ENCODE measurements around the gene SYCP2.

SYCP2 gene

GRCh38 chr20:59835448-59836395 lies 97.7 kb downstream of the SYCP2 start:
- no peak for DNase-seq

DNA sequence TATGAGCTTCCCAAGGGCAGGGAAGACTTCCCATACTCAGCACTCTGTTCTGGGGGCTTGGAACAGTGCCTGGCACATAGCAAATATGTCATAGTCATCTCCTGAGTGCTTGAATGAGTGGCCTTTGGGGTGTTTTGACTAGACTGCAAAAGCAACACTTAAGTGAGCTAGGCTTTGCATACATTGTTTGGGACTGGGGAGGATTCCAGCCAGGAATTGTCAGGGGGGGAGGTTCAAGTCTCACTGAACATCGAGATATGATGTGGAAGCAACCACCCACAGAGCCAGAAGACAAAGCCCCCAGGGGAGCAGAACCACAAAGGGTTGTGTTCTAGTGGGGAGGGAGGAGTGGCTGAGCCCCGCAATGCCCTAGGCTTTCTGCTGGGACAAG lies 98.4 kb downstream of the SYCP2 start:
- DNase-seq: no peak

DNA sequence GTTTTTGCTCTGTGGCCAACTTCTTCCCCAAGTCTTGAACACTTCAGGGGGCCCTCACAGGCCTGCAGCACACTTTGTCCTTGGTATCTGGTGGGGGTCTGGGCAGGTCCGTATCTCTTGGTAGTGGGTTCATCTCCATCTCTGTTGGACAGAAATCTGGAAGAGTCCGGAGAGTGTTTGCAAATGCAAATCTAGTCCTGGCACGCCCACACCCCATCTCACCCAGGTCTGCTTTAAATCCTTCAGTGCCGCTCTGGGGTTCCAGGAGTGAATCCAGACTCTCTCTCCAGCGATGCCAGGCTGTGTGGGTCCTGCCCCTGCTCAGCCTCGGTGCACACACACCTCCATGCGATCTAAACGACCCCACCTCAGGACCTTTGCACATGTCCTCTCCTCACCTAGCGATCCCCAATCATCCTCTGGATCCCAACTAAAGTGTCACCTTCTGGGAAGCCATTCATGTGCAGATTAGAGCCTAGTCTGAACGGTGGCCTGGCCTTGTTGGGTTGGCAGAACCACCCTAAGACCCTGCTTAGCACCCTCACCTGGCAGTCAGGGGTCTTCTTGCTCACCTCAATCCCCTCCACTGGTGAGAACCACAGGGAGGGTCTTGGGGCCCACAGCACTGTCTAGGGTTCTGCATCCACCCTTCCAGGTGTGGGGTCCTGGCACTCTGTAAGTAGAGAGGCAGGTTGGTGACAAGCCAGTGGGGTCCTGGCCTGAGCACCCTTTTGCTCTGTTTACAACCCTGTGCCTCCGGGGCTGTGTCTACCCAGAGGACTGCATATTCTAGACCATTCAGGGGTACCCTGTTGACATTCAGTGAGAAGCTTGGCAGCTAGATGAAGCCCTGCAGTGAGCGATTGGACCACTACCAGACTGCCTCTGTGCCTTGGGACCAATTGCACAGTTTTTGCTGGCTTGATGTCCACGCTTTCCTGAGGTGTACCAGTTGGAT lies 100.8 kb downstream of the SYCP2 start:
- no peak for DNase-seq

DNA sequence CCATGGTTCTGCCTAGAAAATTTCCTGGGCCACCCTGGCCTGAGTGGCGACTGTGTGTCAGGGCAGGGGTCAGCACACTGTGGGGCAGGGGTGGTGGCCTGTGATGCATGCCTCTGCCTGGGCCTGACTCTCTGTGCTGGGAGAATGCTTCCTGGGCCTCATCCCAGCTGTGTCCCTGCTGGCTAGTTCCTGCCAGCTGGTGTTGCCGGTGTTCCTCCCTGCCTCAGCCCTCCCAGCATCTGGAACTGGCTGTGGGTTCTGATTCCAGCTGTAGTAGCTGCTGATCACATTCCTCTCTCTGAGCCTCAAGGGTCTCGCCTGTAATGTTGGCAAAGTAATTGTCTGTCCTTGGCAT lies 101.5 kb downstream of the SYCP2 start:
- DNase-seq: no peak

DNA sequence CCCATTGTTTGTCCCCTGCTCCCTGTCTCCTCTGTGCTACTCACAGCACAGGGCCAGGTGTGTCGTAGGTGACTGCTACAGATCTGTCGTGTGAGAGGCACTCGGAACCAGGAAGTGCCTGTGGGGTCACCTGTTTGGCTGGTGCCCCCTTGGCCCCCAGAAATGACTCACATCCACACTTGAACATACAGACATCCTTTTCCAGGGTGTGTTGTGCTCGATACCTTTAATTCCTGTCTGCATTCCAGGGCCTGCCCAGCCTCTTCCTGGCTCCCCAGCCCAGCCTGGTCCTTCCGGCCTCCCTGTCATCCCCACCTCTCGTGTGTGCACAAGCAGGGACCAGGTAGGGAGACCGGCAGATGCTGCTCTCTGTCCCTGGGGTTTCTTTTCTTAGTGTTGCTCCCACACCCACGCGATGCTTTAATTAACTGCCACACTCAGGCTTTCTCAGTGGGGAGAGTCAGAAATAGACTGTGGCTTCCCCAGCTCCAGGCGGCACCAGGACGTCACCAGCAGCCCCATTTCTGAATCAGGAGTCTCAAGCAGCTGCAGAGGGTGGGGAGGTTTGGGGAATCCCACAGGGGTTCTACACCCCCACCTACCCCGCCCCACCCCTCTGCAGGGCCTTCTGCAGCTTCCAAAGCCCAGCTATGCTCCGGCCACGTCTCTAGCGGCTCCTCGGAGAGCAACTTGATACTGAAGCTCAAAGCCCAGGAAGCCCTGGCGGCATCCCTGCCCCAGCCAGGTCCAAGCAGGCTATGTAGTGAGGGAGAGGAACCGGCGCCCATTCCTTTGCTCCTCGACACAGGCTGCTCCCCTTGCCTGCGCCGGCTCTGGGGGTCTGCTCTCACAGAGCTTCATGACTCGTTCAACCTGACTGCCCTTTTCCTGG lies 102.2 kb downstream of the SYCP2 start:
- DNase-seq: no peak

- DNase-seq: no peak
Observed at GRCh38 chr20:59830665-59831023, 102.8 kb downstream of the SYCP2 start.

DNA sequence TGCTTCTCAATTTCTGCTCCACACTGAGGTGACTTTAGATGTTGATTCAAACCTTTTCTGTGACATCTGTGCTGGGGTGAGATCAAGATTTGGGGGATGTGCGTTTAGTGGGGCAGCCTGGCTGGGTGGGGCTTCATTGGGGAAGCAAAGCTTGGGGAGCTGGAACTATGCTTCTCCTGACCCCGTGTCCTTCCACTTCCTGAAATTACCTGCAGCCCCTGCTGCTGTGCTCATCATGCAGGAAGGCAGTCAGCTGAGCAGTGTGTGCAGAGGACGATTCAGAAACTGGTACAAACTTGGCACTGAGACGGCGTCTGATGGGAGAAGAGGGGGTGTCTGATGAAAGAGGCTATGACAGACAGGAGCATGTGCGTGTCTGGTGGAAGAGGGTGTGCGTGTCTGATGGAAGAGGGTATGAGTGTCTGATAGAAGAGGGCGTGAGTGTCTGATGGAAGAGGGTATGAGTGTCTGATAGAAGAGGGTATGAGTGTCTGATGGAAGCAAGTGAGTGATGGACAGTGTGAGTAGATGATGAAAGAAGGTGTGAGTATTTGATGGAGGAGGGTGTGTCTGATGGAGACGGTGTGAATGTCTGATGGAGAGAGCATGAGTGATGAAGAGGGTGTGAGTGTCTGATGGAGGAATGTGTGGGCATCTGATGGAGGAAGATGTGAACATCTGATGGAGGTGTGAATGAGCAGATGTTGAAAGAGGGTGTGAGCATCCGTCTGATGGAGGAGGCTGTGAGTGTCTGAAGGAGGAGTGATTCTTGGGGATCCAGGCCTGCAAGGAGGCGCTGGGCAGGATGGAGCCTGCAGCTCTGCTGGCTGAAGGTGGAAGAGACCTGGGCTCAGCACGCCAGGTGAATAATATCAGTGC lies 103.4 kb downstream of the SYCP2 start:
- no peak for DNase-seq

- DNase-seq: no peak
Observed at GRCh38 chr20:59829054-59829785, 104.2 kb downstream of the SYCP2 start.

GRCh38 chr20:59828125-59829053 lies 105.0 kb downstream of the SYCP2 start:
- DNase-seq: no peak

GRCh38 chr20:59827138-59828056 lies 106.0 kb downstream of the SYCP2 start:
- no peak for DNase-seq

GRCh38 chr20:59825944-59826759 lies 107.3 kb downstream of the SYCP2 start:
- DNase-seq: no peak

DNA sequence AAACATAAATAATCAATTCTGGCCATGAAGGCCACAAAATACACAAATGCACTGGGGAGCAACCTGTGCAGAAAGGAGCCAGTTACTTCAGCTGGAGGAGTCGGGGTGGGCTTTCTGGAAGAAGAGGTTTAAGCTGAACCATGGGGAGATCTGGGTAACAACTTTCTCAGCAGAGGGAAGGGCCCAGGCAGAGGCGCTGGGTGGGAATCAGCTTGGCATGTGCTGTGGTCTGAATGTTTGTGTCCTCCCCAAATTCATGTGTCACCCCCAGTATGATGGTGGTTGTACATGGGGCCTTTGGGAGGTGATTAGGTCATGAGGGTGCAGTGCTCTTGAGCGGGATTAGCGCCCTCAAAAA lies 107.9 kb downstream of the SYCP2 start:
- no peak for DNase-seq

DNA sequence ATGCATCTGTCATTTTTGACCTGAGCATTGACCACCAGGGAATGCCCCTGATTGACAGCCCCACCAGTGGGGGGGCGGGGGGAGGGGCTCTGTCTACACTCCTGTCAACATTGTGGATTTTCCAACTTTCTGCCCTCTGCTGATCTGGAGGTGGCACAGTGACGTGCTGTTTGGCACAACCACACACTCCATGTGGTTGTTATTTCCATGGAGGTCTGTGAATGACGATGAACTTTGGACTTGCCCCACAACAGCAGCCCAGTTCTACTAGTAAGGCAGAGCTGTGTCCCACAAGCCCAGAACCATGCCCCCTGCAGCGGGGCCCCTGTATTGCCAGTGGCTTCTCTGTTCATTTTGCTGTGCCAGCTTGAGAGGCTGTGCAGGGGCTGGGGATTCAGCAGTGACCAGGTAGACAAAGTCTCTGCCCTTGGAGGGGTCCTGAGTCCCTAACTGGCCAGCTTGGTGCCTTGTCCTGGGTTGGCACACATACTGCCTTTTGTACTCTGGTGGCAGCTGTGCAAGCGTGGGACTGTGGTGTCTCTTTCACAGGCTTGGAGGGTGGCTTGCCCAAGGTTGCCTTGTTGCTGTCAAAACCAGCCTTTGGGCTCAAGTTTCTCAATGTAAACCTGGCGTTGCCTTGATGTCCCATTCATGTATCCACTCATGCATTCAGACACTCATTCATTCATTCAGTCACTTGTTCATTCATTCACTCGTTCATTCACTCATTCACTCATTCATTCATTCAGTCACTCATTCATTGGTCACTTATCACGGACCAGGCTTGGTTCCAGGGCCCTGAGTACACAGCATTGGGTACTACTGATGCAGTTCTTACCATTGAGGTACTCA lies 108.5 kb downstream of the SYCP2 start:
- no peak for DNase-seq

GRCh38 chr20:59823491-59824259 lies 109.8 kb downstream of the SYCP2 start:
- no peak for DNase-seq

GRCh38 chr20:59823030-59823423 lies 110.4 kb downstream of the SYCP2 start:
- DNase-seq: no peak
